HCT116 (cell line): ENCODE results near the gene CDC42EP4. TPM values are rescaled to one million over a fixed set of nuclear protein-coding genes. Genes with fewer than 3 reads are reported as not detected.
A peak's percentile ranks its signal among the peaks of the same experiment; 100 is the strongest.

Experiments used
- ATAC-seq: fragments of 200-7000 bp; cut with Tn5 transposase; 2 replicates; pipeline ENCODE4 v1.9.1; 2020; ENCODE audit warnings: mild to moderate bottlenecking, moderate library complexity
- BruUV-seq: library from RNA; stranded (reverse); fragments of 400-500 nt; replicated peaks from 2 replicates; lab custom pipeline; 2021; lab: Mats Ljungman, UMichigan
- CTCF ChIA-PET: fragments of 300-600 bp; sonication (Branson Sonifier 250); formaldehyde crosslinking; loops from one replicate; lab custom pipeline; 2021; ENCODE audit warnings: antibody characterized with exemption; lab: Charles Lee
- POLR2A ChIA-PET: fragments of 300-600, 350-600 bp; sonication (Branson Sonifier 250); formaldehyde crosslinking; loops from one replicate; lab custom pipeline; 2021; ENCODE audit warnings: antibody characterized with exemption; lab: Charles Lee
- RAD21 ChIA-PET, 2 experiments: fragments of 300-600 bp; sonication (Branson Sonifier 250); formaldehyde crosslinking; loops; one replicate each; lab custom pipeline; 2023; ENCODE audit warnings: low total read pairs in 2 of 2; ENCODE audit not compliant: uncharacterized antibody in 2 of 2, unreplicated experiment in 2 of 2, low non-redundant PET in 1 of 2; lab: Charles Lee
- DNase-seq: peaks from one replicate; pipeline ENCODE4 v3.0.0-alpha.2; 2010; ENCODE audit warnings: low read depth, low spot score
- H2AFZ ChIP-seq: fragments of 200-600 bp; shearing (Covaris generic), sonication (generic); 2 replicates; pipeline ENCODE4 v1.6.1; 2017; ENCODE audit warnings: low read depth, mixed run types, mixed read lengths, antibody characterized with exemption, low read length; ENCODE audit not compliant: poor library complexity, severe bottlenecking
- H3K27ac ChIP-seq: 2 replicates; pipeline ENCODE4 v1.5.1; 2012; ENCODE audit warnings: low read depth, low read length
- H3K27me3 ChIP-seq: fragments of 200-600 bp; sonication (generic); 2 replicates; pipeline ENCODE4 v1.6.1; 2016; ENCODE audit warnings: mixed run types, low read length, mixed read lengths; ENCODE audit not compliant: insufficient read depth
- H3K36me3 ChIP-seq, 2 experiments: fragments of 200-500 bp in 1 of 2; fragments of 200-600 bp in 1 of 2; sonication (Bioruptor generic) in 1 of 2; sonication (generic) in 1 of 2; 2 replicates each; pipeline versions ENCODE4 v1.5.1 to v1.6.1; 2014 to 2016; ENCODE audit warnings: low read length in 2 of 2, inconsistent platforms in 1 of 2, mixed read lengths in 1 of 2, mixed run types in 1 of 2; ENCODE audit not compliant: insufficient read depth in 2 of 2, control insufficient read depth in 1 of 2
- H3K4me1 ChIP-seq, 2 experiments: fragments of 200-600 bp in 1 of 2; sonication (generic) in 1 of 2; 2 replicates each; pipeline versions ENCODE4 v1.5.1 to v1.6.1; 2012 to 2017; ENCODE audit warnings: low read length in 2 of 2, inconsistent platforms in 1 of 2, mild to moderate bottlenecking in 1 of 2, mixed read lengths in 1 of 2, mixed run types in 1 of 2, moderate library complexity in 1 of 2; ENCODE audit not compliant: insufficient read depth in 2 of 2, control insufficient read depth in 1 of 2
- H3K4me2 ChIP-seq: fragments of 200-600 bp; sonication (generic); 2 replicates; pipeline ENCODE4 v1.6.1; 2017; ENCODE audit warnings: mixed run types, low read length, mixed read lengths
- H3K4me3 ChIP-seq, 2 experiments: fragments of 200-600 bp in 1 of 2; sonication (generic) in 1 of 2; replicated peaks in 1 of 2; 2 replicates each; pipeline ENCODE4 v1.5.1; 2011 to 2016; ENCODE audit warnings: low read length in 2 of 2, control low read depth in 1 of 2, low read depth in 1 of 2, mild to moderate bottlenecking in 1 of 2, mixed read lengths in 1 of 2, mixed run types in 1 of 2
- H3K79me2 ChIP-seq: fragments of 200-600 bp; sonication (generic); 2 replicates; pipeline ENCODE4 v1.6.1; 2017; ENCODE audit warnings: mild to moderate bottlenecking, mixed run types, low read length, moderate library complexity, mixed read lengths; ENCODE audit not compliant: insufficient read depth
- H3K9ac ChIP-seq: fragments of 200-600 bp; sonication (generic); 2 replicates; pipeline ENCODE4 v1.6.1; 2016; ENCODE audit warnings: low read length, mixed read lengths
- H3K9me2 ChIP-seq: fragments of 200-600 bp; sonication (generic), shearing (Covaris generic); 2 replicates; pipeline ENCODE4 v1.6.1; 2017; ENCODE audit warnings: mixed run types, mild to moderate bottlenecking, moderate library complexity; ENCODE audit not compliant: insufficient read depth
- H3K9me3 ChIP-seq, 2 experiments: fragments of 200-500 bp in 1 of 2; fragments of 200-600 bp in 1 of 2; sonication (Bioruptor generic) in 1 of 2; sonication (generic) in 1 of 2; 2 replicates each; pipeline ENCODE4 v1.6.1; 2014 to 2017; ENCODE audit warnings: low read length in 2 of 2, mixed read lengths in 2 of 2, inconsistent platforms in 1 of 2, low read depth in 1 of 2, mild to moderate bottlenecking in 1 of 2, mixed run types in 1 of 2, moderate library complexity in 1 of 2; ENCODE audit not compliant: control insufficient read depth in 1 of 2, insufficient read depth in 1 of 2
- H4K20me1 ChIP-seq: fragments of 200-600 bp; sonication (generic), shearing (Covaris generic); 2 replicates; pipeline ENCODE4 v1.6.1; 2017; ENCODE audit warnings: mixed run types, mild to moderate bottlenecking, moderate library complexity; ENCODE audit not compliant: insufficient read depth
- CBX3 ChIP-seq: IDR thresholded peaks from 2 replicates; pipeline ENCODE4 v1.6.1; 2012; ENCODE audit warnings: low read depth
- CEBPB ChIP-seq: IDR thresholded peaks from 2 replicates; pipeline ENCODE4 v1.6.1; 2012; ENCODE audit warnings: low read depth
- ELF1 ChIP-seq: IDR thresholded peaks from 2 replicates; pipeline ENCODE4 v1.6.1; 2012; ENCODE audit warnings: low read depth, borderline replicate concordance
- EZH2phosphoT487 ChIP-seq: fragments of 200-600 bp; IDR thresholded peaks from 2 replicates; pipeline ENCODE4 v1.6.1; 2018; ENCODE audit warnings: antibody characterized with exemption, borderline replicate concordance
- FOSL1 ChIP-seq: IDR thresholded peaks from 2 replicates; pipeline ENCODE4 v1.6.1; 2012; ENCODE audit warnings: low read depth
- JUND ChIP-seq: IDR thresholded peaks from 2 replicates; pipeline ENCODE4 v1.6.1; 2012
- POLR2AphosphoS5 ChIP-seq: IDR thresholded peaks from 2 replicates; pipeline ENCODE4 v1.6.1; 2011; ENCODE audit warnings: mild to moderate bottlenecking, low read depth, low read length, moderate library complexity
- RAD21 ChIP-seq: IDR thresholded peaks from 2 replicates; pipeline ENCODE4 v1.6.1; 2012; ENCODE audit warnings: low read depth, mild to moderate bottlenecking
- SIN3A ChIP-seq: IDR thresholded peaks from 2 replicates; pipeline ENCODE4 v1.6.1; 2012; ENCODE audit warnings: low read depth
- SP1 ChIP-seq: IDR thresholded peaks from 2 replicates; pipeline ENCODE4 v1.6.1; 2012; ENCODE audit warnings: low read depth
- SRF ChIP-seq: IDR thresholded peaks from 2 replicates; pipeline ENCODE4 v1.6.1; 2012; ENCODE audit warnings: low read depth
- TCF7L2 ChIP-seq: IDR thresholded peaks from 2 replicates; pipeline ENCODE4 v1.7.0; 2011; ENCODE audit warnings: borderline replicate concordance, inconsistent platforms; ENCODE audit not compliant: insufficient read depth, insufficient read length; ENCODE audit errors: extremely low read depth
- YY1 ChIP-seq: IDR thresholded peaks from 2 replicates; pipeline ENCODE4 v1.6.1; 2011; ENCODE audit warnings: low read length, low read depth, moderate library complexity, mild to moderate bottlenecking; ENCODE audit not compliant: insufficient replicate concordance; ENCODE audit errors: extremely low read depth
- ZBTB33 ChIP-seq: IDR thresholded peaks from 2 replicates; pipeline ENCODE4 v1.6.1; 2011; ENCODE audit warnings: mild to moderate bottlenecking, low read length, moderate library complexity; ENCODE audit not compliant: insufficient replicate concordance; ENCODE audit errors: extremely low read depth
- ZFX ChIP-seq: fragments of 450-650 bp; IDR thresholded peaks from 2 replicates; pipeline ENCODE4 v1.6.1; 2017
- ZNF274 ChIP-seq: fragments of 200-500 bp; sonication (Bioruptor generic); IDR thresholded peaks from 2 replicates; pipeline ENCODE4 v1.6.1; 2014; ENCODE audit warnings: mild to moderate bottlenecking, low read depth, low read length, inconsistent platforms
- intact Hi-C: fragments of 100-400 bp; cut with micrococcal nuclease; formaldehyde crosslinking; loops from 2 replicates; pipeline ENCODE4 v1.10.0; 2022
- total RNA-seq: library from RNA; stranded (reverse); gene quantifications from one replicate; pipeline ENCODE4 v1.2.1, GENCODE V29; 2021; ENCODE audit not compliant: unreplicated experiment
- TF ChIP-seq, protein P1 (sequence below): IDR thresholded peaks from 2 replicates; pipeline ENCODE4 v1.6.1; 2012
- TF ChIP-seq, protein P2 (sequence below): IDR thresholded peaks from 2 replicates; pipeline ENCODE4 v1.6.1; 2012
- TF ChIP-seq, protein P3 (sequence below), 3 experiments: fragments of 200-600 bp in 1 of 3; sonication (generic) in 1 of 3; IDR thresholded peaks in 2 of 3; conservative IDR thresholded peaks in 1 of 3; 2 replicates each; pipeline ENCODE4 v1.5.1; 2012 to 2017; ENCODE audit warnings: low read depth in 2 of 3, low read length in 2 of 3, antibody characterized with exemption in 1 of 3, borderline replicate concordance in 1 of 3, control low read depth in 1 of 3, mild to moderate bottlenecking in 1 of 3, mixed read lengths in 1 of 3, mixed run types in 1 of 3, moderate library complexity in 1 of 3; ENCODE audit not compliant: insufficient read depth in 1 of 3
- TF ChIP-seq, protein P4 (sequence below): IDR thresholded peaks from 2 replicates; pipeline ENCODE4 v1.6.1; 2012; ENCODE audit warnings: low read depth

Gene CDC42EP4
- total RNA-seq, 1 experiment from 2014 or later = 54.9 TPM

GRCh38 chr17:73293480-73293911 is 18.3 kb downstream of the CDC42EP4 start:
- Histone ChIP-seq H3K36me3 (no peaks in the 10 kb centered on the region), H3K27me3 (no peaks in the 10 kb centered on the region), H2AFZ (no peak overlapping the region), H3K79me2 (peaks cover 92% of the 10 kb centered on the region), H4K20me1 (no peaks in the 10 kb centered on the region), H3K4me3 (peak overlapping the region; percentile 19 to 50), H3K27ac (peak overlapping the region; percentile 94), H3K9me2 (no peaks in the 10 kb centered on the region), H3K4me2 (peak overlapping the region; percentile 81), H3K4me1 (peaks cover 69 to 75% of the 10 kb centered on the region in 2 experiments), H3K9ac (peak overlapping the region; percentile 81), H3K9me3 (no peaks in the 10 kb centered on the region)
- intact Hi-C loops = loop anchor here (1.0 to 5.0 kb wide), 3 partner anchors 15 to 701 kb away; no protein-coding TSS in a partner anchor
- peak; percentile 78 for DNase-seq
- ChIA-PET CTCF (interaction anchor here (1.5 kb wide), 1 partner anchor 76 kb away, joined by 5 read pairs; no protein-coding TSS in a partner anchor), POLR2A (interaction anchor here (0.9 to 1.3 kb wide), 2 partner anchors 9 to 18 kb away, joined by 3 to 5 read pairs; no protein-coding TSS in a partner anchor), RAD21 (interaction anchor here in 1 of 2 experiments (0.7 kb wide), 1 partner anchor 10 kb away, joined by 3 read pairs; no protein-coding TSS in a partner anchor)
- peak; percentile 16 for ATAC-seq
- no TSS peak for BruUV-seq
- TF ChIP-seq RAD21 = no peak
- peak; percentile 81; the same call in 1 of the 2 replicates for TF ChIP-seq SIN3A
- TF ChIP-seq CEBPB = peak; percentile 99
- no peak for TF ChIP-seq EZH2phosphoT487
- TF ChIP-seq, protein P1, sequence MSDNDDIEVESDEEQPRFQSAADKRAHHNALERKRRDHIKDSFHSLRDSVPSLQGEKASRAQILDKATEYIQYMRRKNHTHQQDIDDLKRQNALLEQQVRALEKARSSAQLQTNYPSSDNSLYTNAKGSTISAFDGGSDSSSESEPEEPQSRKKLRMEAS = peak; percentile 93
- TF ChIP-seq ZBTB33 = no peak
- TF ChIP-seq FOSL1 = peak; percentile 66
- TF ChIP-seq, protein P2, sequence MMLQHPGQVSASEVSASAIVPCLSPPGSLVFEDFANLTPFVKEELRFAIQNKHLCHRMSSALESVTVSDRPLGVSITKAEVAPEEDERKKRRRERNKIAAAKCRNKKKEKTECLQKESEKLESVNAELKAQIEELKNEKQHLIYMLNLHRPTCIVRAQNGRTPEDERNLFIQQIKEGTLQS = no peak
- no peak for TF ChIP-seq POLR2AphosphoS5
- TF ChIP-seq ZFX = no peak
- TF ChIP-seq, protein P3, sequence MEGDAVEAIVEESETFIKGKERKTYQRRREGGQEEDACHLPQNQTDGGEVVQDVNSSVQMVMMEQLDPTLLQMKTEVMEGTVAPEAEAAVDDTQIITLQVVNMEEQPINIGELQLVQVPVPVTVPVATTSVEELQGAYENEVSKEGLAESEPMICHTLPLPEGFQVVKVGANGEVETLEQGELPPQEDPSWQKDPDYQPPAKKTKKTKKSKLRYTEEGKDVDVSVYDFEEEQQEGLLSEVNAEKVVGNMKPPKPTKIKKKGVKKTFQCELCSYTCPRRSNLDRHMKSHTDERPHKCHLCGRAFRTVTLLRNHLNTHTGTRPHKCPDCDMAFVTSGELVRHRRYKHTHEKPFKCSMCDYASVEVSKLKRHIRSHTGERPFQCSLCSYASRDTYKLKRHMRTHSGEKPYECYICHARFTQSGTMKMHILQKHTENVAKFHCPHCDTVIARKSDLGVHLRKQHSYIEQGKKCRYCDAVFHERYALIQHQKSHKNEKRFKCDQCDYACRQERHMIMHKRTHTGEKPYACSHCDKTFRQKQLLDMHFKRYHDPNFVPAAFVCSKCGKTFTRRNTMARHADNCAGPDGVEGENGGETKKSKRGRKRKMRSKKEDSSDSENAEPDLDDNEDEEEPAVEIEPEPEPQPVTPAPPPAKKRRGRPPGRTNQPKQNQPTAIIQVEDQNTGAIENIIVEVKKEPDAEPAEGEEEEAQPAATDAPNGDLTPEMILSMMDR (IDR thresholded peaks at IDR 0.05 in 2 of 3, conservative IDR thresholded peaks at IDR 0.05 in 1 of 3; ENCODE audit: borderline replicate concordance in 1 of 3, insufficient read depth in 1 of 3, low read depth in 2 of 3, low read length in 2 of 3) = no peak
- TF ChIP-seq TCF7L2 = no peak
- peak; percentile 75 for TF ChIP-seq JUND
- TF ChIP-seq ELF1 = no peak
- TF ChIP-seq SRF = no peak
- TF ChIP-seq, protein P4, sequence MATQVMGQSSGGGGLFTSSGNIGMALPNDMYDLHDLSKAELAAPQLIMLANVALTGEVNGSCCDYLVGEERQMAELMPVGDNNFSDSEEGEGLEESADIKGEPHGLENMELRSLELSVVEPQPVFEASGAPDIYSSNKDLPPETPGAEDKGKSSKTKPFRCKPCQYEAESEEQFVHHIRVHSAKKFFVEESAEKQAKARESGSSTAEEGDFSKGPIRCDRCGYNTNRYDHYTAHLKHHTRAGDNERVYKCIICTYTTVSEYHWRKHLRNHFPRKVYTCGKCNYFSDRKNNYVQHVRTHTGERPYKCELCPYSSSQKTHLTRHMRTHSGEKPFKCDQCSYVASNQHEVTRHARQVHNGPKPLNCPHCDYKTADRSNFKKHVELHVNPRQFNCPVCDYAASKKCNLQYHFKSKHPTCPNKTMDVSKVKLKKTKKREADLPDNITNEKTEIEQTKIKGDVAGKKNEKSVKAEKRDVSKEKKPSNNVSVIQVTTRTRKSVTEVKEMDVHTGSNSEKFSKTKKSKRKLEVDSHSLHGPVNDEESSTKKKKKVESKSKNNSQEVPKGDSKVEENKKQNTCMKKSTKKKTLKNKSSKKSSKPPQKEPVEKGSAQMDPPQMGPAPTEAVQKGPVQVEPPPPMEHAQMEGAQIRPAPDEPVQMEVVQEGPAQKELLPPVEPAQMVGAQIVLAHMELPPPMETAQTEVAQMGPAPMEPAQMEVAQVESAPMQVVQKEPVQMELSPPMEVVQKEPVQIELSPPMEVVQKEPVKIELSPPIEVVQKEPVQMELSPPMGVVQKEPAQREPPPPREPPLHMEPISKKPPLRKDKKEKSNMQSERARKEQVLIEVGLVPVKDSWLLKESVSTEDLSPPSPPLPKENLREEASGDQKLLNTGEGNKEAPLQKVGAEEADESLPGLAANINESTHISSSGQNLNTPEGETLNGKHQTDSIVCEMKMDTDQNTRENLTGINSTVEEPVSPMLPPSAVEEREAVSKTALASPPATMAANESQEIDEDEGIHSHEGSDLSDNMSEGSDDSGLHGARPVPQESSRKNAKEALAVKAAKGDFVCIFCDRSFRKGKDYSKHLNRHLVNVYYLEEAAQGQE = no peak
- TF ChIP-seq ZNF274 = no peak
- no peak for TF ChIP-seq YY1
- TF ChIP-seq SP1 = peak; percentile 74
- TF ChIP-seq CBX3 = peak; percentile 66
